GM18508 (cell line): Measurements from ENCODE around the gene CNOT11.
"Not testable (repeated sequence)": the region's sequence is repeated elsewhere in the genome, so short reads cannot be mapped to it uniquely, and the experiment has no call there.

Experiments
- ATAC-seq: cut with Tn5 transposase; IDR thresholded peaks from one replicate; pipeline ENCODE4 v1.9.1; 2021; ENCODE audit warnings: moderate number of reproducible peaks; ENCODE audit not compliant: insufficient read depth, unreplicated experiment

Gene CNOT11

DNA sequence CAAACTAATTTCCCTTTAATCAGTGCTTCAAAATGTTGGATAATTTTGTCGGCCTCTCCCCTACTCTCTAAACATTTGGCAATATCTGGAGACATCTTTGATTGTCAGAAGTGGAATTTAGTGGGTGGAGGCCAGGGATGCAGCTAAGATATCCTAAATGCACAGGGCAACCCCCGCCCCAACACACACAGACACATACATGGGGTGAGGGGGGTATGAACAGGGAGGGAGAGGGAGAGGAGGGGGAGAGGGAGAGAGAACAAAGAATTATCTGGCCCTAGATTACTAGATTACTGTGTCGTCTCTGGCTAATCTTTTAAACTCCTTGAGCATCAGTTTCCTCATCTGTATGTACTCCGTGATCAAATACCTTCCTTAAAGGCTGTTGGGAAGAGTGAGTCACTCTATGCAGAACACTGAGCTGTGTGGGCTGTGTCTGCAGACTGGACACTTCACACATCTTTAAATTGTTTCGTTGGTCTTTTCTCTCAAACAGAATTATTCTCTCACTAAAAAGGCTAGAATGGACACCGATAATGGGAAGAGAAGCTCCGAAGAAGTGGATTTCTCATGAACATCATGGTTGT is 52.9 kb downstream of the CNOT11 start:
- no peak for ATAC-seq

DNA sequence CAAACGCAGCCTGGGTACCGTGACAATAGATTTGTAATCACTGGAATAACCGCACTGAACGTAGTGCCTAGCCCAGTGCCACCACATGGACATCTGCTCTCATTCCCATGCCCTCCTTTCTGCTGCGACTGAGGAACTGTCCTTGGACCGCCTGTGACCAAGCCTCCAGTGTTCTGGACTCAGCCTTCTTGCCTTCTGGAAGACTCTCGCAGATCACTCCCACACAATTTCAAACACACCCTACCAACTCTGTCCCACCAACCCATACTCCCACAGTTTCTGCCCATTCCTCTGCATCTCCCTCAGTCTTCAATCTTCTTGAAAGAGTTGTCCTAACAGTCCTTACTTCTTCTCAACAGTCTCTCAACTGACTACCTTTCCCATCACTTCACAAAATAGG is 53.7 kb downstream of the CNOT11 start:
- no peak for ATAC-seq

DNA sequence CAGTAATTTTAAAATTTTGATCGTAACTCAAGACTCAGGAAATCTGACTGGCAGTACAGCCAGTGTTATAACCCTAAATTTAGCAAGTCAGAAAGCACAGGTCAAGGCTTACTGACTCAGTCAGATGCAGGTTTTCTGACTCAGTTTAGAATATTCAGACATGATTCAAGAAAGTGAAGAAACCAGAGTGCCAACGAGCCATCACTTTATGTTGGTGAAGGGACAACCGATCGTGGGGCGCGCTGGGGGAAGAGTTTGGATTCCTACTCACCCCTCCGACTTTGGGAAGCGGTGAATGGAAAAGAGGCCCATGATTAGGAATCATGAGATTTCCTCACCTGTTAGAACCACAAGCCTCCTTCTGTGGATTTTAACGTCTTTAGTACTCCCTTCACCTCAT is 54.8 kb downstream of the CNOT11 start:
- ATAC-seq, result no peak

DNA sequence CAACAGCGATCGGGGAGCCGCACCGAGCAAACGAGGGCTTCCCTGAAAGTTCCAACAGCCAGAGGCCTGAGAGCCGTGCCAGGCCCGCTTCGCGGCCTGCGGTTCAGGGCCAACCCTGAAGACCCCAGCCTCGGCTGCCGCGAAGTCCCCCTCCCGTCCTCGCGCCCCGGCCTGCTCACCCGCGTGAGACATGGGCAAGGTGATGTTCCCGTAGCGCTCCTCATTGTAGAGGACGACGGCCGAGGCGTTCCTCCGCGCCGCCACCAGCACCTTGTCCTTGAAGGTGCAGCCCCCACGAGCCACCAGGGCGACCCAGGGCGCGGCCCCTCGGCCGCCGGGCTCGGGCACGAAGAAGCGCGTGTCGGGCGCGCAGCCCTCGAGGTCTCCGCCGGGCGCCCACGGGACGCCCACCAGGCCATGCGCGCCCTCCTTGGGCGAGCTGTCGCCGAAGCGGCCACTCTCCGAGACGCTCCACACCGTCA is 55.3 kb downstream of the CNOT11 start:
- ATAC-seq, result no peak

DNA sequence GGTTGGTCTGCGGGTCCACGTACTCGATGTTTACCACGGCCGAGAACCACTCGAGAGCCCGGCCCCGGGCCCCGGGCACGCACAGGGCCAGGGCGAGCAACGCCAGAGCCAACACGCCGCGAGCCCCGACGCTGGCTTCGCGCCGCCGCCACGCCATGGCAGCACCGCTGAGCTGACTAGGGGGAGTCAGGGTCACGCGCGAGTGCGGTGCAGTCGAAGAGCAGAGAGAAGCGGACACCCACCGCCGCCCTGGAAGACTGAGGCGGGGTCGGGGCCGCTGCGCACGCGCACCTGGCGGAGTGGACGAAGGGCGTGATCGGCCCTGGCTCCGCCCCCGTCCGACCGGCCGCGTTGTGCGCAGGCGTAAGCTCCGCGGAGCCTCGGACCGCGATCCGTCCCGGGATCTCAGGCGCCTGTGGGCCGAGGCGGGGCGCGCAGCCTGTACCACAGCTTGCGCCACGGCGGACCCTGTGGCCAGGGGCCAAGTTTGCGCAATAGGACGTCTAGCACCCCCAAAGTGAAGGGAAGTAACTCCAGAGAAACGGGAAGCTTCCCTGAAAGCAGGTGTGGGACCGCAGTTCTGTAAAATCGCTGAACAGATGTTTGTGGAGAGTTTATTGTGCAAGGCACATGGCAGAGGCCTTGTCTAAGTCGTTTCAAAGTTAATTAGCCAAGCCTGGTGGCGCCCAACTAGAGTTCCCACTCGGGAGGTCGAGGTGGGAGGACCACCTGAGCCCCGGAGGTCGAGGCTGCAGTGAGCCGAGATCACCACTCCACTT is 55.9 kb downstream of the CNOT11 start, which contains the start of gene RNF149:
Gene RNF149 (minus strand): TSS at position 270 of the 779 bp plus-strand sequence. CDS start 113 bp downstream, at position 157.
- ATAC-seq, result peak; percentile 32

DNA sequence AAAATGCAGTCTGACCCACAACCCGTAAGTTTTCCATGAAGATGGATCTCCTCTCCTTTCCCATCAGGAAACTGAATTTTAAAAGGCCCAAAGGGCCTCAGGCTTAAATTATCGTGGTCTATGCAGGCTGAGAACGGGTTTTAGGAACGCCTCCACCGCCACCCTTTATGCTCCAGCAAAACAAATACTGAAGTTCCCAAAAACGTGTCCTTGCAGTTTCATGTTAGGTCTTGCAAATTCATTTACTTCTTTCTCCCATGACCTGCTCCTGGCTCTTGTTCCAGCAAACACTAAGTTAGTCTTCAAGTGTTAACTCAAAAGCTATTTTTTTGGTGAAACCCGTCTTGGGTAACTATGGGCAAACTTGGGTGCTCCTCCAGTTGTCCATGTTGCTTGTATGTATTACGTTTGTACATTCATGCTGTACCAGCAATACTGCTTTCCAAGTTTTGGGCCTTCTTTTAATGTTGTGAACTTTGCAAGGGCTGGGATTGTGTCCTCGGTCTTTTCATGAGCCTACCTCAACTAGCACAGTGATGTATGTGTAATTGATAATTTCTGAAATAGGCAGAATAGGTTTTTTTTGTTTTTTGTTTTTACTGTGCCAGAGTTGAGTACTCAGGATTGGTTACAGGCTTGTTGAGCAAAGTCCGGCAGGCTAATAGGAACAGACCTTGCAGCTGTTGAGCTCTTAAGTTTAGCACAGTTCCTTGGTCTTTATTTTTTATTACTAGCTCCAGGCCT is 57.6 kb downstream of the CNOT11 start:
- no peak for ATAC-seq

DNA sequence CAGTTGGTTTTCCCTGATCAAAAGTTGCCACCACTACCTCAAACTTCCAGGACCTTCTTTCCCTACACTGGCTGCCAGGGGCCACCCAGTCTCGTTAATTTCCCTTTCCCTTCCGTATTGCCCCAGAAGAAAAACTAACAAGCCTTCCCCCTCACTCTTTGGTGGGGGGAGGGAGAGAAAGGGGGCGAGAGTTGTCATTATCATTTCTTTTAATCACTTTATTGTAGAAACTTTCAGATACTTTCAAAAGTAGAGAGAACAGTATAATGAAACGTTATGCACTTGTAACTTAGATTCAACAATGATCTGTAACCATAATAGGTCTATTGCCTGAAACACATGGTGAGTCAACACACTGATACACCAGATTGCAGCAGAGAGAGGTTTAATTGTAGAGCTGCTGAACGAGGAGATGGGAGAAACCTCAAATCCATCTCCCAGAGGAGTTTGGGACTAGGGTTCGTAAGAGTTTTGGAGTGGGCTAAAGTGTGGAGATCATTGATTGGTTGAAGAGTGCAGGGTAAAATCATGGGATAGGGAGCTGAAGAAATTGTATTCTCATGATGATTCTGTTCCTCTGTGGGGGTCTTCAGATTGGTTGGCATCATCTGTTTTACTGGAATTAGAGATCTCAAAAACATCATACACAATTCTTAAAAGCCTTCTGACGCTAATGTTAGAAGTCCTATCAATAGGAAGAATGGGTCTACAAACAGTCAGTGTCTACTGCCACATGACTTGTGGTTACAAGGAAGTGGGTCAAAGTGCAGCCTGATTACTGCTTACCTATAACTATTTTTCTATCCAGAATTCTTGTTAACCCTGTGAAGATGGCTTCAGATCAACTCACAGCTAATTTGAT is 58.4 kb downstream of the CNOT11 start:
- ATAC-seq, result no peak

DNA sequence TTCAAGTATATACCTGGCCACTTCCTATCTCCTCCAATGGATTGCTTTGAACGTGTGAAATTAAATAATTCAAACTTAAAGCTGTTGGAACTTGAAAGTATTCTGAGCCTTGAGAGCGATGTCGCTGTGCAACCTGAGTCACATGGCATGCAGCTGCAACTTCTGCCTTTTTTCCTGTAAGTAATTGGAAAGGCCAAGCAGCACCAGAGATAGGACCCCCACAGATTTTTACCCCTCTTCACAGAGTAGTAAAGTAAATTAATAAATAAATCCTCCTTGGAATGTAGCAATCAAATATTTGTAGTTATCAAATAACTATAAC is 59.0 kb downstream of the CNOT11 start:
- ATAC-seq, result no peak

DNA sequence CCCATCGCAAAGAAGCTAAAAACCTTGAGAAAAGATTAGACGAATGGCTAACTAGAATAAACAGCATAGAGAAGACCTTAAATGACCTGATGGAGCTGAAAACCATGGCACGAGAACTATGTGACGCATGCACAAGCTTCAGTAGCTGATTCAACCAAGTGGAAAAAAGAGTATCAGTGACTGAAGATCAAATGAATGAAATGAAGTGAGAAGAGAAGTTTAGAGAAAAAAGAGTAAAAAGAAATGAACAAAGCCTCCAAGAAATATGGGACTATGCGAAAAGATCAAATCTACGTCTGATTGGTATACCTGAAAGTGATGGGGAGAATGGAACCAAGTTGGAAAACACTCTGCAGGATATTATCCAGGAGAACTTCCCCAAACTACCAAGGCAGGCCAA is 63.9 kb downstream of the CNOT11 start:
- ATAC-seq, result not testable (repeated sequence)
